Nephron progenitor cell (in vitro differentiated cells): Measurements from ENCODE around the gene COL18A1.

Source experiments
- DNase-seq: peaks from one replicate; pipeline ENCODE4 v3.0.0; 2021
- H3K27ac Mint-ChIP-seq: 2 replicates; pipeline ENCODE4 v1.8.0; 2021; ENCODE audit warnings: mild to moderate bottlenecking, moderate library complexity, mixed read lengths
- H3K27me3 Mint-ChIP-seq: 2 replicates; pipeline ENCODE4 v1.8.0; 2021; ENCODE audit warnings: mild to moderate bottlenecking, low read depth, mixed read lengths; ENCODE audit not compliant: poor library complexity
- H3K36me3 Mint-ChIP-seq: 2 replicates; pipeline ENCODE4 v1.8.0; 2021; ENCODE audit warnings: low read depth, mixed read lengths
- H3K4me1 Mint-ChIP-seq: 2 replicates; pipeline ENCODE4 v1.8.0; 2021; ENCODE audit warnings: mixed read lengths
- H3K4me3 Mint-ChIP-seq: 2 replicates; pipeline ENCODE4 v1.8.0; 2021; ENCODE audit warnings: mild to moderate bottlenecking, moderate library complexity, mixed read lengths
- H3K9me3 Mint-ChIP-seq: 2 replicates; pipeline ENCODE4 v1.8.0; 2021; ENCODE audit warnings: mild to moderate bottlenecking, moderate library complexity, mixed read lengths
- CTCF ChIP-seq: fragments of 200-600 bp; sonication (generic); IDR thresholded peaks from 2 replicates; pipeline ENCODE4 v1.5.0; 2021; ENCODE audit warnings: antibody characterized with exemption

The COL18A1 gene

GRCh38 chr21:45515241-45516061, 110.5 kb downstream of the COL18A1 start:
- Mint-ChIP-seq H3K36me3 (peaks cover 38% of the 10 kb centered on the region), H3K4me1 (no peaks in the 10 kb centered on the region), H3K9me3 (peaks cover 33% of the 10 kb centered on the region), H3K27ac (no peak overlapping the region), H3K4me3 (no peak overlapping the region), H3K27me3 (no peaks in the 10 kb centered on the region)
- TF ChIP-seq CTCF: no peak
- DNase-seq: no peak

- H3K36me3 Mint-ChIP-seq: peaks cover 45% of the 10 kb centered on the region
- no peaks in the 10 kb centered on the region for H3K27me3 Mint-ChIP-seq
- no peak overlapping the region for H3K4me3 Mint-ChIP-seq
- no peak overlapping the region for H3K27ac Mint-ChIP-seq
- no peaks in the 10 kb centered on the region for H3K4me1 Mint-ChIP-seq
- peaks cover 40% of the 10 kb centered on the region for H3K9me3 Mint-ChIP-seq
- no peak for DNase-seq
- TF ChIP-seq CTCF: no peak
Measured at GRCh38 chr21:45516071-45516670, 111.2 kb downstream of the COL18A1 start.

- Mint-ChIP-seq H3K4me3 (no peak overlapping the region), H3K27ac (no peak overlapping the region), H3K9me3 (peaks cover 45% of the 10 kb centered on the region), H3K4me1 (no peaks in the 10 kb centered on the region), H3K27me3 (no peaks in the 10 kb centered on the region), H3K36me3 (peaks cover 50% of the 10 kb centered on the region)
- TF ChIP-seq CTCF: no peak
- no peak for DNase-seq
Measured at GRCh38 chr21:45516671-45517151, 111.7 kb downstream of the COL18A1 start.

GRCh38 chr21:45517249-45518065, 112.5 kb downstream of the COL18A1 start:
- no peak for DNase-seq
- TF ChIP-seq CTCF: no peak
- Mint-ChIP-seq H3K4me1 (no peaks in the 10 kb centered on the region), H3K36me3 (peaks cover 58% of the 10 kb centered on the region), H3K27ac (no peak overlapping the region), H3K4me3 (no peak overlapping the region), H3K9me3 (peaks cover 53% of the 10 kb centered on the region), H3K27me3 (no peaks in the 10 kb centered on the region)

- Mint-ChIP-seq H3K36me3 (peaks cover 67% of the 10 kb centered on the region), H3K4me3 (no peak overlapping the region), H3K27me3 (no peaks in the 10 kb centered on the region), H3K27ac (peak overlapping the region; percentile 8), H3K4me1 (no peaks in the 10 kb centered on the region), H3K9me3 (peaks cover 53% of the 10 kb centered on the region)
- TF ChIP-seq CTCF: no peak
- DNase-seq: no peak
Measured at GRCh38 chr21:45518742-45519141, 113.8 kb downstream of the COL18A1 start.
